ENCODE results near the gene PLEKHG2. TPM values are rescaled to one million over a fixed set of nuclear protein-coding genes. Genes with fewer than 3 reads are reported as not detected.

Gene PLEKHG2
- total RNA-seq, 1 donor from 2014 or later, result 135 TPM

DNA sequence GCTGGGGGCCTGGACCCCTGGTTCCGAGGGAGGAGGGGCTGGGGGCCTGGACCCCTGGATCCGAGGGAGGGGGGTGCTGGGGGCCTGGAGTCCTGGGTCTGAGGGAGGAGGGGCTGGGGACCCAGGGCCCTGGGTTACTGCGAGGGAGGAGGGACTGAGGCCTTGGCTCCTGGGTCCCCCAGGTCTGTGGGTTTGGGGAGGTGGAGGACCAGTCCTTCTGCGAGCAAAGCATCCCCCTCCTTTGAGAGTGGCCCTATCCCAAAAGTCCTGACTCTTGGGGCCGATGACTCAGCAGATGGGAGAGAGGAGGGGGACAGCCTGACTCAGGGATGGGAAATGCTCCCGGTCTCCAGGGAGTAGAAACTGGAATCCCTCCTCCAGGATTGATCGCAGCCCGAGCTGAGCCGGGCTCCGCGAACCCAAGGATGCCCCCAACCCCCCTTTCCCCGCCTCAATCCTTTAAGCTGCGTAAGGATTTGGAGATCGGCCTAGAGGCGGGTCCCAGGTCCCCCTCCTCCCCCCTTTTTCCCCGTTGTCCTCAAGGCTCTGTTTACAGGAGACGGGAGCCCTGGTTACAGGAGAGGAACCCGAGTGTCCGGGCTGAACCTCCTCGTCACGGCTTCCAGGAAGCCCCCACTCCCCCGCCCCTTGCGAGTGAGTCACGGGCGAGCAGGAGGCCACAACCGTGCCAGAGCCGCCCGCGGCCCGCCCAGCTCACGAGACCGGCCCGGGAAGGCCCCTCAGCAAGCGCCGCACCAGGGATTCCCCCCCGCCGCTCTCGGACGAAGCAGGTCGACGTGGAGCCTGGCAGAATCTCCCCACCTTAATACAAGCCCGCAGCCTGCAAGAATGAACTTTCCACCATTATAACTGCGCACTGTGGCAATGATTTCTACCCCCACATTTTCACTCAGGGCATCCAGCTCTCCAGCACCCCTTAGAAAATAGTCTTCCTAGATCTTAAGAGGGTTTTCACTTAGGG lies 8.8 kb upstream of the PLEKHG2 start:
- Mint-ChIP-seq H3K36me3 (ENCODE audit: low read depth) (no peaks in the 10 kb centered on the region), H3K4me3 (peak overlapping the region; percentile 82), H3K27me3 (ENCODE audit: low read depth) (peaks cover 18% of the 10 kb centered on the region), H3K27ac (ENCODE audit: unreplicated experiment) (peak overlapping the region; percentile 38), H3K9me3 (no peaks in the 10 kb centered on the region), H3K4me1 (peaks cover 33% of the 10 kb centered on the region)
- TF ChIP-seq CTCF (conservative IDR thresholded peaks at IDR 0.05), result no peak
- peak; percentile 46 for DNase-seq (ENCODE audit: low read depth, low spot score)

DNA sequence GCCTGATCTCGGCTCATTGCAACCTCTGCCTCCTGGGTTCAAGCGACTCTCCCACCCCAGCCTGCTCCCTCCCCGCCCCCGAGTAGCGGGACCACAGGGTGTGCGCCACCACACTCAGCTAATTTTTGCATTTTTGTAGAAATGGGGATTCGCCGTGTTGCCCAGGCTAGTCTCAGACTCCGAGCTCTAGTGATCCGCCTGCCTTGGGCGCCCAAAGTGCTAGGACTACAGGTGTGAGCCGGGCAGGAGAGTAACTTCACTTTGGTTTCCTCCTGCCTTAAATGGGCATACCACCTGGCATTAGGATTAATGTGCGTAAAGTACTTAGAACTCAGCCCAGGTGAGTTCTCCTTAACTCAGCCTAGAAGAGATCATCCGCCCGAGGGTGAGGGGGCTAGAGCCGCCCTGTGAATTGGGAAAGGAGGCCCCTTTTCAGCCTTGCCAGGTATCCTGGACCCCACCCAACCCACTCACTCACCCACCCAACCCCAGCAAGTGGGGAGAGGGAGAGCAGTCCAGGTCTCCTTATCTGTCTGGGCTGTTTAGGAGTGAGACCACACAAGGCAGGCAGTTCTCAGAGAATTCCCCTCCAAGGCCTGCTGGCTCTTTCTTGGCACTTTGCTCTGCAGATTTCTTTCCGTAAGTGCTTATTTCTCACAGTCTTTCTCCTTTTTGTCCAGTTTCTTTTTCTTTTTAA lies 7.1 kb upstream of the PLEKHG2 start:
- Mint-ChIP-seq H3K27me3 (ENCODE audit: low read depth) (peaks cover 21% of the 10 kb centered on the region), H3K27ac (ENCODE audit: unreplicated experiment) (no peak overlapping the region), H3K36me3 (ENCODE audit: low read depth) (no peaks in the 10 kb centered on the region), H3K4me3 (peak overlapping the region; percentile 89), H3K4me1 (peaks cover 41% of the 10 kb centered on the region), H3K9me3 (no peaks in the 10 kb centered on the region)
- TF ChIP-seq CTCF (conservative IDR thresholded peaks at IDR 0.05), result no peak
- no peak for DNase-seq (ENCODE audit: low read depth, low spot score)

DNA sequence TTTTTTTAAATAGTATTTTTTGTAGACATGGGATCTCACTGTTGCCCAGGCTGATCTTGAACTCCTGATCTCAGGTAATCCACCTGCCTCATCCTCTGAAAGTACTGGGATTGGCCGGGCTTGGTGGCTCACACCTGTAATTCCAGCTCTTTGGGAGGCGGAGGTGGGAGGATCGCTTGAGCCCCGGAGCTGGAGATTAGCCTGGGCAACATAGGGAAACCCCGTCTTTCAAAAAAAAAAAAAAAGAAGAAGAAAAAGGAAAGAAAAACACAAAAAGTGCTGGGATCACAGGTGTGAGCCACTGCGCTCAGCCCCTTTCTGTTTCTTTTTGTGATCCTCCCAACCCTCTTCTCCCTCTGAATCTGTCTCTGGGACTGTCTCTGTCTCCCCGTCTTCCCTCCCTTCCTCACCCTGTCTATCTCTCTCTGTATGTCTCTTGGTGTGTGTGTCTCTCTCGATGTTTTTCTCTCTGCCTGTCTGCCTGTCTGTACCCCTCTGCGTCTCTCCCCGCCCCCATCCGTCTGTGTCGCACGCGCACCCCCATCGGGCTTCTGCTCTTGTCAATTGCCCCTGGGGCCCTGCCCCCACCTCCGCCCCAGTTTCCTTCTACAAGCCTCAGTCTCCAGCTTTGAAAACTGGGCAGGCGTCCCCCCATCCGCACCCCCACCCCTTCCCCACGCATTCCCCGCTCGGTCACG lies 6.4 kb upstream of the PLEKHG2 start:
- no peak for DNase-seq (ENCODE audit: low read depth, low spot score)
- Mint-ChIP-seq H3K27me3 (ENCODE audit: low read depth) (peaks cover 27% of the 10 kb centered on the region), H3K4me3 (peak overlapping the region; percentile 89), H3K27ac (ENCODE audit: unreplicated experiment) (no peak overlapping the region), H3K9me3 (no peaks in the 10 kb centered on the region), H3K4me1 (peaks cover 45% of the 10 kb centered on the region), H3K36me3 (ENCODE audit: low read depth) (no peaks in the 10 kb centered on the region)
- no peak for TF ChIP-seq CTCF (conservative IDR thresholded peaks at IDR 0.05)

DNA sequence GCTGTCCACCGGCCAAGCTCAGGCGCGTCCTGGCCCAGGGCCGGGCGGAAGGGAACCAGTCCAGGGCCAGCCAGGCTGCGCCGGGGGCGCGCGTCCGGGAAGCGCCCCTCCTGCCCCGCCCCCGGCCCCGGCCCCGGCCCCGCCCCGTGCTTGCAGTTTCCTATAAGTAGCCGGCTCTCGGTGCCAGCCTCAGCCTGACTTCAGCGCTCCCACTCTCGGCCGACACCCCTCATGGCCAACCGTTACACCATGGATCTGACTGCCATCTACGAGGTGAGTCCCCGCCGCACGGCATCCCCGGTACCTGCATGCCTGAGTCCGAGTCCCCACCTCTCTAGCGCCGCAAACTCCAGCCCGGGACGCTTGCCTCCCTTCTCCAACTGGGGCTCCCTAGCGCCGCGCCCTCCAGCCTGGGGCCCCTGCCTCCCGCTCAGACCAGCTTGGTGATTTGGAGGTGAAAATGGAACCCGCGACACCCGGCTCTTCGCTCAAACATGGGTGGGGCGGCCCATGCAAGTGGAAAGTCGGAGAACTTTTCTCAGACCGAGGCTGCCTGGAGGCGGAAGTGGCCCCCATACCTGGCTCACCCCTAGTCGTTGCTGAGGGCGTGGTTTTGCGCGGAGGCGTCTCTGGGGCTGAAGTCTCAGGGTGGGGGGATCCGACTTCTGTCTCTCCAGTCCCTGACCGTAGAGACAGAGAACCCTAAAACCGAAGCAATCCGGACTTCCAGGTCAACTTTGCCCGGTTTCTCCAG lies 5.6 kb upstream of the PLEKHG2 start, which contains the start of gene ZFP36:
TSS of gene ZFP36 (plus strand) at position 192 of the 754 bp plus-strand sequence. CDS start at position 250, 58 bp downstream.
- H3K9me3 Mint-ChIP-seq, result no peaks in the 10 kb centered on the region
- no peak for TF ChIP-seq CTCF (conservative IDR thresholded peaks at IDR 0.05)
- H3K36me3 Mint-ChIP-seq (ENCODE audit: low read depth), result no peaks in the 10 kb centered on the region
- peak; percentile 65 for DNase-seq (ENCODE audit: low read depth, low spot score)
- H3K4me3 Mint-ChIP-seq, result peak within 1 kb of the TSS; percentile 93
- H3K27ac Mint-ChIP-seq (ENCODE audit: unreplicated experiment), result no peak within 1 kb of the TSS
- peaks cover 45% of the 10 kb centered on the region for H3K4me1 Mint-ChIP-seq
- peaks cover 33% of the 10 kb centered on the region for H3K27me3 Mint-ChIP-seq (ENCODE audit: low read depth)

DNA sequence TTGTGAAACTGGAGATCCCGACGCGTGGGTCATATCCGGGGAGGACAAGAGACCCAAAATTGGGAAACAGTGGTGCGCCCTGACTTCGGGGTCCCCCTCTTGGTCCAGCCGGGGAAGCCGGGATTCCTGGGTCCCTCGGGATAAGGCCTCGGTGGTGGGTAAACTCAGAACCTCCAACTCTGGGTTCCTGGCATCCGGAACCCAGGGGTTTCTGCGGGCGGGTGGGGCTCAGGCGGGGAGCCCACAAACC lies 5.1 kb upstream of the PLEKHG2 start:
- no peak for TF ChIP-seq CTCF (conservative IDR thresholded peaks at IDR 0.05)
- peaks cover 4% of the 10 kb centered on the region for H3K36me3 Mint-ChIP-seq (ENCODE audit: low read depth)
- H3K4me3 Mint-ChIP-seq, result peak overlapping the region; percentile 93
- H3K9me3 Mint-ChIP-seq, result peaks cover 3% of the 10 kb centered on the region
- no peak for DNase-seq (ENCODE audit: low read depth, low spot score)
- peaks cover 38% of the 10 kb centered on the region for H3K27me3 Mint-ChIP-seq (ENCODE audit: low read depth)
- no peak overlapping the region for H3K27ac Mint-ChIP-seq (ENCODE audit: unreplicated experiment)
- peaks cover 45% of the 10 kb centered on the region for H3K4me1 Mint-ChIP-seq

All from neural crest cell (in vitro differentiated cells).